Esophagus muscularis mucosa (tissue), 4 donors: ENCODE data around the gene HSD3B1.

Experiments used
- EP300 ChIP-seq: sonication (generic); formaldehyde crosslinking; IDR thresholded peaks from one replicate; pipeline ENCODE4 v1.6.1; 2017; ENCODE audit warnings: antibody characterized with exemption
- POLR2A ChIP-seq: fragments of 450-650 bp; IDR thresholded peaks from one replicate; pipeline ENCODE4 v1.6.1; 2017; ENCODE audit warnings: antibody characterized with exemption, moderate library complexity, mild to moderate bottlenecking, low read depth
- POLR2AphosphoS5 ChIP-seq, 2 donors: sonication (generic); formaldehyde crosslinking; IDR thresholded peaks; one replicate each; pipeline ENCODE4 v1.6.1; 2017; ENCODE audit warnings: antibody characterized with exemption in 2 of 2
- TF ChIP-seq, protein P1 (sequence below), 3 experiments: fragments of 200-600 bp in 2 of 3; fragments of 450-650 bp in 1 of 3; sonication (generic) in 2 of 3; IDR thresholded peaks; one replicate each; pipeline ENCODE4 v1.5.1; 2017 to 2019; ENCODE audit warnings: antibody characterized with exemption in 3 of 3, mild to moderate bottlenecking in 2 of 3, moderate library complexity in 1 of 3

DNA sequence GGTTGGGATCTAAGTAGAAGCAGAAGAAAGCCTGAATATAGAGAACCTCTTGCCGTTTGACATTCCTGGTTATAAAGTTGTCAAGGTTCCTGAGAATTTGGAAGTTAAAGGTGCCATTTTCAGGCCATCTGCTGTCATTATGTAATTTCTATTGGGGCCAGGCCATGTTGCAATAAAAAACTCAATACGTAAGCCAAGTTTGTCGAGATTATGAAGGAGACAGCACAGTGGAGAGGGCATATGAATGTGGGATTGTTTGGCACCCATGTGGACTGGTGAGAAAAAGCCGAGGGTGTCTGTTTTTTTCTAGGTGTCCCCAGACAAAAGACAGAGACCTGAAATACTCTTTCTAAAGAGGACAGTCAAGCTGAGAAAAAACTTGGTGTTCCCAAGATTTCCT lies 18.8 kb upstream of the HSD3B1 start:
- TF ChIP-seq POLR2A (no peak), POLR2AphosphoS5 (IDR thresholded peaks at IDR 0.05) (no peak), EP300 (no peak)
- TF ChIP-seq, protein P1, sequence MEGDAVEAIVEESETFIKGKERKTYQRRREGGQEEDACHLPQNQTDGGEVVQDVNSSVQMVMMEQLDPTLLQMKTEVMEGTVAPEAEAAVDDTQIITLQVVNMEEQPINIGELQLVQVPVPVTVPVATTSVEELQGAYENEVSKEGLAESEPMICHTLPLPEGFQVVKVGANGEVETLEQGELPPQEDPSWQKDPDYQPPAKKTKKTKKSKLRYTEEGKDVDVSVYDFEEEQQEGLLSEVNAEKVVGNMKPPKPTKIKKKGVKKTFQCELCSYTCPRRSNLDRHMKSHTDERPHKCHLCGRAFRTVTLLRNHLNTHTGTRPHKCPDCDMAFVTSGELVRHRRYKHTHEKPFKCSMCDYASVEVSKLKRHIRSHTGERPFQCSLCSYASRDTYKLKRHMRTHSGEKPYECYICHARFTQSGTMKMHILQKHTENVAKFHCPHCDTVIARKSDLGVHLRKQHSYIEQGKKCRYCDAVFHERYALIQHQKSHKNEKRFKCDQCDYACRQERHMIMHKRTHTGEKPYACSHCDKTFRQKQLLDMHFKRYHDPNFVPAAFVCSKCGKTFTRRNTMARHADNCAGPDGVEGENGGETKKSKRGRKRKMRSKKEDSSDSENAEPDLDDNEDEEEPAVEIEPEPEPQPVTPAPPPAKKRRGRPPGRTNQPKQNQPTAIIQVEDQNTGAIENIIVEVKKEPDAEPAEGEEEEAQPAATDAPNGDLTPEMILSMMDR (IDR thresholded peaks at IDR 0.05), result no peak
